ENCODE results near the gene E2F8.

- TF ChIP-seq POLR2A (IDR thresholded peaks at IDR 0.05), result no peak
- TF ChIP-seq CTCF (IDR thresholded peaks at IDR 0.05), result no peak
These were observed 49.6 kb upstream of the E2F8 start for GRCh38 chr11:19290356-19290755.

Data from testis (tissue), 2 donors.